Right atrium auricular region (tissue), 2 donors: ENCODE results near the gene CDC42EP3. TPM values are rescaled to one million over a fixed set of nuclear protein-coding genes. Genes with fewer than 3 reads are reported as not detected.

Experiments
- DNase-seq: peaks from one replicate; pipeline ENCODE4 v3.0.0-alpha.2; 2019; ENCODE audit warnings: low spot score
- H3K27ac ChIP-seq, 2 donors: fragments of 200-600 bp; sonication (generic); 1 replicate in 1 of 2; 2 replicates in 1 of 2; pipeline ENCODE4 v1.5.1; 2016 to 2019
- H3K27me3 ChIP-seq, 2 donors: fragments of 200-600 bp; sonication (generic); one replicate each; pipeline versions ENCODE4 v1.5.1 to v1.6.0; 2017 to 2019
- H3K36me3 ChIP-seq: fragments of 200-600 bp; sonication (generic); one replicate; pipeline ENCODE4 v1.5.1; 2016
- H3K4me1 ChIP-seq, 2 donors: fragments of 200-600 bp; sonication (generic); one replicate each; pipeline versions ENCODE4 v1.5.1 to v1.6.0; 2017 to 2019
- H3K4me3 ChIP-seq, 2 donors: fragments of 200-600 bp; sonication (generic); 1 replicate in 1 of 2; 2 replicates in 1 of 2; pipeline ENCODE4 v1.5.1; 2017 to 2019; ENCODE audit warnings: mild to moderate bottlenecking in 1 of 2, moderate library complexity in 1 of 2
- H3K9me3 ChIP-seq, 2 donors: fragments of 200-600 bp; sonication (generic); one replicate each; pipeline ENCODE4 v1.5.1; 2019
- CTCF ChIP-seq, 2 donors: fragments of 200-600 bp; sonication (generic); IDR thresholded peaks; one replicate each; pipeline ENCODE4 v1.5.1; 2019; ENCODE audit warnings: antibody characterized with exemption in 2 of 2
- total RNA-seq, 2 donors: library from RNA; depleted of rRNA; stranded (reverse); fragments of >200 nt; gene quantifications; one replicate each; pipeline ENCODE4 v1.1.0, GENCODE V29; 2016

Gene CDC42EP3
- total RNA-seq, 2 donors from 2014 or later, result 38.5 to 105 TPM

DNA sequence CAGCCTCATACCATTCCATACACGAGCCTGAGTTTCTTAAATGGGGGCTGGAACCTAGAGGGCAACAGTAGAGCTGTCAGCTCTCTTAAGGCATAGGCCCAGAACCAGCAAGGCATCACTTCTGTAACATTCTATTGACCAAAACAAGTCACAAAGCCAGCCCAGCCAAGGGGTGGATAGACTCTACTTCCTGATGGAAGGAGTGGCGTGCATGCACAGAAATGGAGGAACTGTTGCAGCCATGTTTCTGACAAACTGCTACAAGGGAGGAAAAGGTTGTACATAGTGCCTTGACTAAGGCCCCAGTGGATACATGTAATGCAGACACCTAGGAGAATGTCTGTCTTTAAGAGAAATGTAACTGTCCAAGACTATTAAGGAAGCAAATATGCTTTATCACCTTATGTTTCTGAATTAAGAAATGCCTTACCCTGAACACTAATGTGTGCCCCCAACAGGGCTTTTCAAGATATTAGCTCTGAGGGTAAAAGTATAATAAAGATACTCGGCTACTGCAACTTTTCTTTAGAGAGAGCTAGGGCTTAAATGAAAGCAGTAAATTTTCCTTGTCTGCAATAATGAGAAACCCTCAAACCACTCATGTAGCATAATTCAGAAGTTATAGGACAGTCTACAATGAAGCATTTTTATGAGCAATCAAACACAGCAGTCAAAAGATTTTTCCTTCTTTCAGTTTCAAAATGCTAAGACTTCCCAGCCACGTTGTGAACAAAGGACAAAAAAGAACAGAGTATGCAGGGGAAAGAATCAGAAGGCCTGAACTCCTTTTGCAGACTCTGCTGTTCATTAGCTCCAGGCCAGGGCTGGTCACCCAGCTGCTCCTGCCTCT lies 35.1 kb upstream of the CDC42EP3 start:
- Histone ChIP-seq H3K9me3 (no peaks in the 10 kb centered on the region), H3K27me3 (no peaks in the 10 kb centered on the region), H3K36me3 (no peaks in the 10 kb centered on the region), H3K4me3 (no peak overlapping the region), H3K27ac (no peak overlapping the region), H3K4me1 (no peaks in the 10 kb centered on the region)
- TF ChIP-seq CTCF (IDR thresholded peaks at IDR 0.05), result no peak
- DNase-seq, result no peak

DNA sequence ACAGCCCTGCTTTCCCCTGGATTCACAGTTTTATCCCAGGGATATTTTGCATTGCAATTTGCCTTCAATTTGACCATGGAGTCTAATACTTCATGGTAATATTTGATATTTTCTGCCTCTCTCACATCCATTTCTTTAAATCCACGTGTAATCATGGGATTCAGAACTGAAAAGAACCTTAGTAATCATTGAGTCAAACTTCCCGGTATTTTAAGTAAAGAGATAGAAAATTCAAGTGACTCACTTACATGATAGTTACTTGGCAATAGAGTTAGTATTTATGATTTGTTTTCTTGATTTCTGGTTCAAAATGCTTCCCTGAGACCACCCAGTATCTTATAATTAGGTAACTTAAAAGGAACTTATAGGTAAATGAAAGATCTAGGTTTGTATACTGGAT lies 33.7 kb upstream of the CDC42EP3 start:
- no peaks in the 10 kb centered on the region for H3K36me3 ChIP-seq

DNA sequence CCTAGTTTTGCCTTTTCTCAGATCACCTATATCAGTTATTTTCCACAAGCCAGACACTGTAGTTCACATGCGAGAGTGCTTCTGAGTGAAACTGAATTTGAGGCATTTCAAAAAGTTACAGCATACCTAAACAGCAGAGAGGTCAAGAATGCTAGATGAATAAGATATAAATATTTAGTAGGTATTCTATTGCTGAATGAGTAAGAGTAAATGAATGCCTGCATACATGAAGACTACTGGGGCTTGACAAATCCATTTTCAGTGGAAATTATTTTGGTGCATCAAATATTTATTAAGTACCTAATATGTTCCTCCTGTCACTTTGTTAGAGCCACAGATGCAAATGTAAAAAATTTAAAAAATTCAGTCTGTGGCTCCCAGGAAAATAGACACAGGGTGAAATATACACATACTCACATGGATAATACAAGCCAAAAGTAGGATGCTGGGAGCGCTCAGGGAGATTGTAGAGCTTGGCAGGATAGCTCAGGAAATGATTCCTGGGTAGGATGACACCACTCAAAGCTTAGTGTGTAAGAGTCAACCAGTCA lies 27.6 kb upstream of the CDC42EP3 start:
- no peak overlapping the region for H3K27ac ChIP-seq
- H3K36me3 ChIP-seq, result no peaks in the 10 kb centered on the region
- no peaks in the 10 kb centered on the region for H3K9me3 ChIP-seq
- DNase-seq, result no peak
- TF ChIP-seq CTCF (IDR thresholded peaks at IDR 0.05), result no peak
- H3K27me3 ChIP-seq, result no peaks in the 10 kb centered on the region
- no peaks in the 10 kb centered on the region for H3K4me1 ChIP-seq
- H3K4me3 ChIP-seq, result no peak overlapping the region

More for the DNA sequence above, 33.7 kb upstream of the CDC42EP3 start:
- Histone ChIP-seq H3K4me1 (no peaks in the 10 kb centered on the region), H3K27ac (no peak overlapping the region), H3K9me3 (no peaks in the 10 kb centered on the region), H3K4me3 (no peak overlapping the region), H3K27me3 (no peaks in the 10 kb centered on the region)
- DNase-seq, result no peak
- no peak for TF ChIP-seq CTCF (IDR thresholded peaks at IDR 0.05)

DNA sequence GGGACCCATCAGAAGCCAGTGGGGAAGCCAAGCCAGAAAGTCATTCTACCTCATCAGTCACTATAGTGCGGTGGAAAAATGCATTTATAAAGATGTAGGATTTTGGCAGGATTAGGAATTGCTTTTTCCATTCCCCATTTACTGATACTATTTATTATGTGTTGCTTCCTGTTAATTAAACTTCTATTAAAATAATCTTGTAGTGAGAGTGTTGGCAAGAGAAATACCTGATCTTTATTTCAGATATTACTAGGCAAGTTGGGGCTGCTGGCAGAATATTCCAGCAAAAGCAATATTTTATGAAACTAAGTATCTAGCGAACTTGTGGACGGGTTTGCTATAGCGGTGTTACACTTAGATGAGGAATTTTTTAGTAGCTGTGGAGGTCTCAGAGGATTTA lies 23.9 kb upstream of the CDC42EP3 start:
- Histone ChIP-seq H3K4me1 (no peaks in the 10 kb centered on the region), H3K36me3 (no peaks in the 10 kb centered on the region), H3K4me3 (no peak overlapping the region), H3K9me3 (no peaks in the 10 kb centered on the region), H3K27me3 (no peaks in the 10 kb centered on the region), H3K27ac (no peak overlapping the region)
- no peak for TF ChIP-seq CTCF (IDR thresholded peaks at IDR 0.05)
- DNase-seq, result no peak

GRCh38 chr2:37692711-37693110 lies 21.3 kb upstream of the CDC42EP3 start:
- no peak for TF ChIP-seq CTCF (IDR thresholded peaks at IDR 0.05)
- no peaks in the 10 kb centered on the region for H3K36me3 ChIP-seq
- no peak for DNase-seq
- H3K27ac ChIP-seq, result no peak overlapping the region
- H3K27me3 ChIP-seq, result no peaks in the 10 kb centered on the region
- H3K4me1 ChIP-seq, result peaks cover 0 to 18% of the 10 kb centered on the region in 2 donors
- H3K9me3 ChIP-seq, result no peaks in the 10 kb centered on the region
- H3K4me3 ChIP-seq, result no peak overlapping the region
